DMS153 (cell line): ENCODE data around the gene ARSI.

Source experiments
- DNase-seq: peaks from one replicate; lab custom pipeline; 2025; lab: John Stamatoyannopoulos, UW

Gene ARSI

GRCh38 chr5:150326707-150327106 lies 24.0 kb upstream of the ARSI start:
- DNase-seq: no peak

- no peak for DNase-seq
These were observed 22.7 kb upstream of the ARSI start for GRCh38 chr5:150325426-150325825.

GRCh38 chr5:150323819-150324218 lies 21.1 kb upstream of the ARSI start:
- no peak for DNase-seq

- DNase-seq: no peak
These were observed 20.4 kb upstream of the ARSI start for GRCh38 chr5:150323092-150323491.

DNA sequence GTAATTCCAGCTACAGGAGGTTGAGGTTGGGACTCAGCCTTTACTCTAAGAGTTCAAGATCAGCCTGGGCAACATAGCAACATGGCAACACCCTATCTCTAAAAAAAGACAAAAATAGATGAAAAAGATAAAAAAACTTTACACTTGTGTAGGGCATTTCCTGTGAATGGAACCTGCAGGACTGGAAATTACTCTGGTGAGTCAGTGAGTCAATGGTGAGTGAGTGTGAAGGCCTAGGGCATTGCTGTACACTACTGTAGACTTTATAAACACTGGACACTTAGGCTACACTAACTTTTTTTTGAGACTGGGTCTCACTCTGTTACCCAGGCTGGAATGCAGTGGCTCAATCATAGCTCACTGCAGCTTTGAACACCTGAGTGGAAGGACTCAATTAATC lies 19.5 kb upstream of the ARSI start:
- DNase-seq: no peak

GRCh38 chr5:150321784-150322183 lies 19.1 kb upstream of the ARSI start:
- no peak for DNase-seq

DNA sequence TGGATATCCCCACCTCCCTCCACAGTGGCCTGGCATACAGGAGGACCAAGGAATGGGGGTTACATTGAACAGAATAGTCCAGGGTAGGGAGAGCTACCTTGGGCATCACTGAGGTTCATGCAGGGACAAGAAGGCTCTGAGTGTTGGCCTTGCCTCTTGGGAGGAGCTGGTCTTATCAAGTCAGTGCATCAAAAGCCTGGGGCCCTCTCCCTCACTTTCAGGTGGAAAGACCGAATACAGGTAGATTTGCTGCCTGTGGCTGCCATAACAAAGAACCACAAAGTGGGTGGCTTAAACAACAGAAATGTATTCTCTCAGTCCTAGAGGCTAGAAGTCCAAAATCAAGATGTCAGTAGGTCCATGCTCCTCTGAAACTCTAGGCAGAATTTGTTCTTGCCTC lies 18.5 kb upstream of the ARSI start:
- no peak for DNase-seq

DNA sequence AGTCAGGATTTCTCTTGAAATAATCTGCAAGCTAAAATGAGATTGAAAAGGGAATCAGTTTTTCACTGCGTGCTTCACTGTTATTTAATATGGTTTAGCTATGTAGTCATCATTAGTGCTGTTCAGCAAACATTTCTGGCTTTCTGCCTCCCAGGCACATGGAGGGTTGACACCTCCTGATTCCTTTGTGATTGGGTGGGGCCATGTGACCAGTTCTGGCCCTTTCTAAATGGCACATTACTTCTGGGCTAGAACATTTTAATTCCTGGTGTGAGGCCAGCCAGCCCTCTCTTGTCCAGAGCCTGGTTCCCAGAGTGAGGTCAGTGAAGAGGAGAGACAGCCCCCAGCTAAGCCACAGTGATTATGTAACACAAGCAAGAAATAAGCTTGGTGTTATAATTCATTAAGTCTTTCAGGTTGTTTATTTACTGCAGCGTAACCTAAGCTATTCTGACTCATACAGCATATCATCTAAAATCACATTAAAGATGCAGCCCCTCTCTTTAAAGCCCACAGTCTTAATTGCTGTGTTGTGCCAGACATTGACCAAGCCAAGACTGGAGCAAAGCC lies 17.4 kb upstream of the ARSI start:
- DNase-seq: no peak

- no peak for DNase-seq
These were observed 16.7 kb upstream of the ARSI start for GRCh38 chr5:150319484-150319790.

- DNase-seq: no peak
These were observed 16.1 kb upstream of the ARSI start for GRCh38 chr5:150318613-150319483.

DNA sequence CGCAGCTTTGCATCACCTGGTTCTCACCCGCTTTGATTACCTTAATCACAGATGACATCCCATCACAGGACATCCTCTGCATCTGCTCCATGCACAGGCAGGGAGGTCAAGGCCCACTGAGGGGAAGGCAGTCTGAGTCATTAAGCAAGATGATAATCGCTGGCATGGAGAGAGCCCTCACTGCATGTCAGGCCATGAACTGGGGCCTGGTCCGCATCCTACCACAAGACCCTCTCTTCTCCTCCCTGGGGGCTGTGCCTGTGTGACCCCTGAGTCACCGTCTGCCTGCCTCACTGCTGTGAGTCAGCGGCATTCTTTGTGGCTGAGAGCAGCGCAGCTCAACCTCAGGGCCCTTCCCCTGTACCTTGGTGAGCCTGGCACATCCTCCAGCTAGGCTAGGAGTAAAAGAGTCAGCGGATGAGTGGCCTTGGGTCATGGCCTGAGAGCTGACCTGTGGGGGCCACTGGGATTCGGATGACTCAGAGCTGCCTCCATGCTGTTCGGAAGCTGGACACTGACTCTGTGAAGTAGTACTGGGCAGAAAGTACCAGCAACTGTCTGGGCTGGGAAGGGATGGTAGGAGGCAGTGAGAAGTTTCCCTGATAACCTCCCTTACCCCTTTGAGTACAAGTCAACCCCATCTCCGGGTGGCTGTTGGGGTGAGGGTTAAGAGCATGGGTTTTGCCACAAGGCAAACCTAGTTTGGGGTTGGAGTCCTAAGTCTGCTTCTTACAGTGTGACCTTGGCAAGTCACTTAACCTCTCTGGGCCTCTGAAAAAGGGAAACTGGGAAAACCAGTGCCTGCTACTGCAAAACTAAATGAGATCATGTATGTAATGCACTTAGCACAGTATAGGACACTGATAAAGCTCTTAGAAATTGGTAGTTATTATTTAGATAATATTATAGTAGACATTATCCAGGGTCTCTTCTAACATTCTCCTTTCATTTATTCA lies 14.6 kb upstream of the ARSI start:
- DNase-seq: no peak

- DNase-seq: no peak
These were observed 13.6 kb upstream of the ARSI start for GRCh38 chr5:150316320-150316719.

- no peak for DNase-seq
These were observed 12.5 kb upstream of the ARSI start for GRCh38 chr5:150315245-150315644.

GRCh38 chr5:150313921-150314716 lies 11.4 kb upstream of the ARSI start:
- DNase-seq: no peak

DNA sequence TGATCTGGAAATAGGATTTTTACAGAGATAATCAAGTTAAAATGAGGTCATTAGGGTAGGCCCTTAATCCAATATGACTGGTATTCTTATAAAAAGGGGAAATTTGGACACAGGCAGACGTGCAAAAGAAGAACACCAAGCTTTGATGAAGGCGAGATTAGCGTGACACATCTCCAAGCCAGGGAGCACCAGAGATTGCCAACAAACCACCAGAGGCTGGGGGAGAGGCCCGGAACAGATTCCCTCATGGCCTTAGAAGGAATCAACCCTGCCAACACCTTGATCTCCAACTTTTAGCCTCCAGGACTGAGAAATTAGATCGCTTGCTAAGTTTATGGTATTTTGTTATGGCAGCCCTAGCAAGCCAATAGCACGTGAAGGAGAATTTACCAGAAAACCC lies 10.8 kb upstream of the ARSI start:
- DNase-seq: no peak

DNA sequence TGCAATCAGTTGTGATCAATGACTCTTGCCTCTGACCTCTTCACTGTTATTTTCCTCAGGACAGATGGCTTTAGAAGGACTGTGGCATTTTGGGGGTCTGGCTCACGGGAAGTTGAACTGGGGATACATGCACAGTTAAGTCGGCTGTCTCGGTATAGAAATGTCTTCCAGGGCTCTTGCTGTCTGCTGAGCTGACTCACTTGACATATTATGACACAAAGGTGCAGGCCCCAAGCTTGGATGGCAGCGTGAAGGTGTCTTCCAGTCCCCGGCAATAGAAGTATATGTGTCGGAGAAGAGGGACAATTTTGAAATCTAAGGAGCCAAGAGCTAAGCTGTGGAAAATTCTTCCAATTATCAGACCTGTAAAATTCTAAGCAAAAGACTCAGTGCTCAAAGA lies 9.8 kb upstream of the ARSI start:
- DNase-seq: no peak

GRCh38 chr5:150311015-150311692 lies 8.4 kb upstream of the ARSI start:
- no peak for DNase-seq

- DNase-seq: no peak
These were observed 7.5 kb upstream of the ARSI start for GRCh38 chr5:150310246-150310645.

- no peak for DNase-seq
These were observed 7.2 kb upstream of the ARSI start for GRCh38 chr5:150309886-150310239.

- DNase-seq: no peak
These were observed 6.6 kb upstream of the ARSI start for GRCh38 chr5:150309101-150309885.
